Type B pancreatic cell (in vitro differentiated cells): ENCODE measurements around the gene DCAF6. TPM values are rescaled to one million over a fixed set of nuclear protein-coding genes. Genes with fewer than 3 reads are reported as not detected.

Experiments
- DNase-seq: peaks from one replicate; pipeline ENCODE4 v3.0.0; 2021; ENCODE audit warnings: mixed read lengths; ENCODE audit not compliant: unreplicated experiment; ENCODE audit errors: extremely low spot score
- H3K27ac Mint-ChIP-seq: 2 replicates; pipeline ENCODE4 v1.8.0; 2021; ENCODE audit warnings: mild to moderate bottlenecking, mixed read lengths
- H3K27me3 Mint-ChIP-seq: 2 replicates; pipeline ENCODE4 v1.8.0; 2021; ENCODE audit warnings: mixed read lengths
- H3K36me3 Mint-ChIP-seq: 2 replicates; pipeline ENCODE4 v1.8.0; 2021; ENCODE audit warnings: mixed read lengths
- H3K4me1 Mint-ChIP-seq: one replicate; pipeline ENCODE4 v1.8.0; 2021; ENCODE audit warnings: mixed read lengths; ENCODE audit not compliant: unreplicated experiment
- H3K4me3 Mint-ChIP-seq: 2 replicates; pipeline ENCODE4 v1.8.0; 2021; ENCODE audit warnings: mild to moderate bottlenecking, mixed read lengths
- H3K9me3 Mint-ChIP-seq: 2 replicates; pipeline ENCODE4 v1.8.0; 2021; ENCODE audit warnings: mixed read lengths
- total RNA-seq: library from RNA; stranded (reverse); gene quantifications from 2 replicates; pipeline ENCODE4 v1.2.1, GENCODE V29; 2021; ENCODE audit warnings: low replicate concordance
- TF ChIP-seq, protein P1 (sequence below): fragments of 200-600 bp; sonication (generic); conservative IDR thresholded peaks from 2 replicates; pipeline ENCODE4 v1.5.0; 2021; ENCODE audit warnings: antibody characterized with exemption, mild to moderate bottlenecking

Gene DCAF6
- total RNA-seq, 1 donor from 2014 or later: 27.2 TPM

GRCh38 chr1:168102487-168102886, 166.0 kb downstream of the DCAF6 start:
- no peak overlapping the region for H3K27ac Mint-ChIP-seq
- TF ChIP-seq, protein P1, sequence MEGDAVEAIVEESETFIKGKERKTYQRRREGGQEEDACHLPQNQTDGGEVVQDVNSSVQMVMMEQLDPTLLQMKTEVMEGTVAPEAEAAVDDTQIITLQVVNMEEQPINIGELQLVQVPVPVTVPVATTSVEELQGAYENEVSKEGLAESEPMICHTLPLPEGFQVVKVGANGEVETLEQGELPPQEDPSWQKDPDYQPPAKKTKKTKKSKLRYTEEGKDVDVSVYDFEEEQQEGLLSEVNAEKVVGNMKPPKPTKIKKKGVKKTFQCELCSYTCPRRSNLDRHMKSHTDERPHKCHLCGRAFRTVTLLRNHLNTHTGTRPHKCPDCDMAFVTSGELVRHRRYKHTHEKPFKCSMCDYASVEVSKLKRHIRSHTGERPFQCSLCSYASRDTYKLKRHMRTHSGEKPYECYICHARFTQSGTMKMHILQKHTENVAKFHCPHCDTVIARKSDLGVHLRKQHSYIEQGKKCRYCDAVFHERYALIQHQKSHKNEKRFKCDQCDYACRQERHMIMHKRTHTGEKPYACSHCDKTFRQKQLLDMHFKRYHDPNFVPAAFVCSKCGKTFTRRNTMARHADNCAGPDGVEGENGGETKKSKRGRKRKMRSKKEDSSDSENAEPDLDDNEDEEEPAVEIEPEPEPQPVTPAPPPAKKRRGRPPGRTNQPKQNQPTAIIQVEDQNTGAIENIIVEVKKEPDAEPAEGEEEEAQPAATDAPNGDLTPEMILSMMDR: no peak
- H3K4me1 Mint-ChIP-seq: peaks cover 4% of the 10 kb centered on the region
- H3K27me3 Mint-ChIP-seq: no peaks in the 10 kb centered on the region
- H3K4me3 Mint-ChIP-seq: no peak overlapping the region
- no peak for DNase-seq
- H3K36me3 Mint-ChIP-seq: peaks cover 21% of the 10 kb centered on the region
- no peaks in the 10 kb centered on the region for H3K9me3 Mint-ChIP-seq

DNA sequence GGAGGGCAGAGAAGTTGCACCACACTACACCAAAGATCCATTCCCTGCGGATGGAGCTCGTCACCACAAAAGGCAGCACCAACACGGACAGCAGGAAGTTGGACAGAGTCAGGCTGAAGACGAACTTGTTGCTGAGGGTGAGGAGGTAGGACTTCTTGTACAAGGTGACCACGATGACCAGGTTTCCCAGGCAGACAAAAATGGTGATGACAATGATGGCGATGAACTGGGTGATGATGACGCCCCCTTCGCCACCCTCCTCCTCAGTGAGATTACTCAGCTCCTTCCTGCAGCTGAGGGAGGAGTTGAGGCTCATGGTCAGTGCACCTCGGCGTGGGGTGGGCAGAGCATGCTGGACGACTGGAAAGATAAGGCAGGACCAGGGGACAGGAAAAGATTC, 168.1 kb downstream of the DCAF6 start:
- H3K9me3 Mint-ChIP-seq: no peaks in the 10 kb centered on the region
- no peak for DNase-seq
- no peak overlapping the region for H3K4me3 Mint-ChIP-seq
- no peaks in the 10 kb centered on the region for H3K27me3 Mint-ChIP-seq
- H3K36me3 Mint-ChIP-seq: peaks cover 21% of the 10 kb centered on the region
- TF ChIP-seq, protein P1: no peak
- peaks cover under 1% of the 10 kb centered on the region for H3K4me1 Mint-ChIP-seq
- H3K27ac Mint-ChIP-seq: no peak overlapping the region

- Mint-ChIP-seq H3K27me3 (no peaks in the 10 kb centered on the region), H3K4me3 (no peak overlapping the region), H3K4me1 (peaks cover under 1% of the 10 kb centered on the region), H3K36me3 (peaks cover 22% of the 10 kb centered on the region), H3K9me3 (no peaks in the 10 kb centered on the region), H3K27ac (no peak overlapping the region)
- TF ChIP-seq, protein P1: no peak
- no peak for DNase-seq
Observed at GRCh38 chr1:168105846-168106245, 169.4 kb downstream of the DCAF6 start.

- Mint-ChIP-seq H3K4me1 (peaks cover 5% of the 10 kb centered on the region), H3K27me3 (no peaks in the 10 kb centered on the region), H3K27ac (no peak overlapping the region), H3K9me3 (no peaks in the 10 kb centered on the region), H3K36me3 (peaks cover 26% of the 10 kb centered on the region), H3K4me3 (no peak overlapping the region)
- TF ChIP-seq, protein P1: no peak
- DNase-seq: no peak
Observed at GRCh38 chr1:168106274-168106673, 169.8 kb downstream of the DCAF6 start.

DNA sequence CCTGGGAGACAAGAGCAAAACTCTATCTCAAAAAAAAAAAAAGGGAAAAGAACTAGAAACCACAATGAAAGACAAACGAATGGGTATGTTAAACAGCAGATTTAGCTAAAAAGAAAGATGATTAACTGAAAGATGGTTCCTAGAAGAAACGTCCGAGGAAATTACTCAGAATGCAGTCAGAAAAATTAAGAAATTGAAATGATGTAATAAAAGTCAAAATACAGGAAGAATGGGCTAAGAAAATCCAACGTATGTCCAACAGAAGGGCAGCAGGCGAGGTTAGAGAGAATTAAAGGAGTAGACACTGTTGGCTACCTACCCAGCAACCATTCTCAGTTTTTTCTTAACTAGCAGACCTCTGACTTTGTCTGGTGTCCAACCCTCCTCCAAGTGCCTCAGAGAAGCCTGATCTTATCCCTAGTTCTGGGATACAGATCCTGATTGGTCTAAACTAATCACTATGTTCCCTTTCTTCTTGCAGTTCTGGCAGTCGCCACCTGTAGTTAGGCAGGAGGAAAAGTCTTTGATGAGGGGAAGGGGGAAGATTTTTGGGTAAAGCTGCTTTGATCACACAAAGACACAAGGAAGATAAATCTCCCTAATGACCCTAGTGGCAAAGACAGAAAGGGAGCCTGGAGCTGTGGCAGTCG, 174.5 kb downstream of the DCAF6 start:
- peaks cover 14% of the 10 kb centered on the region for H3K4me1 Mint-ChIP-seq
- H3K27ac Mint-ChIP-seq: no peak overlapping the region
- TF ChIP-seq, protein P1: no peak
- no peak for DNase-seq
- H3K36me3 Mint-ChIP-seq: peaks cover 34% of the 10 kb centered on the region
- no peak overlapping the region for H3K4me3 Mint-ChIP-seq
- H3K9me3 Mint-ChIP-seq: no peaks in the 10 kb centered on the region
- H3K27me3 Mint-ChIP-seq: no peaks in the 10 kb centered on the region
